HepG2 (cell line): Measurements from ENCODE around the gene KIAA1191.

Experiments used
- HDAC2 ChIP-seq: sonication (generic); formaldehyde crosslinking; IDR thresholded peaks from 2 replicates; pipeline ENCODE4 v1.4.0; 2020; ENCODE audit warnings: missing genetic modification reagents
- TF ChIP-seq, protein P1 (sequence below): sonication (generic); formaldehyde crosslinking; IDR thresholded peaks from 2 replicates; pipeline ENCODE4 v1.5.0; 2020; ENCODE audit warnings: mild to moderate bottlenecking, missing genetic modification reagents, moderate library complexity
- TF ChIP-seq, protein P2 (sequence below): sonication (generic); formaldehyde crosslinking; IDR thresholded peaks from 2 replicates; pipeline ENCODE4 v1.8.1; 2023; ENCODE audit warnings: mild to moderate bottlenecking, missing genetic modification reagents
- TF ChIP-seq, protein P3 (sequence below), 2 experiments: IDR thresholded peaks; 2 replicates each; pipeline ENCODE4 v1.6.1; 2011 to 2012; ENCODE audit warnings: low read length in 2 of 2, borderline replicate concordance in 1 of 2, low read depth in 1 of 2, mild to moderate bottlenecking in 1 of 2, moderate library complexity in 1 of 2

DNA sequence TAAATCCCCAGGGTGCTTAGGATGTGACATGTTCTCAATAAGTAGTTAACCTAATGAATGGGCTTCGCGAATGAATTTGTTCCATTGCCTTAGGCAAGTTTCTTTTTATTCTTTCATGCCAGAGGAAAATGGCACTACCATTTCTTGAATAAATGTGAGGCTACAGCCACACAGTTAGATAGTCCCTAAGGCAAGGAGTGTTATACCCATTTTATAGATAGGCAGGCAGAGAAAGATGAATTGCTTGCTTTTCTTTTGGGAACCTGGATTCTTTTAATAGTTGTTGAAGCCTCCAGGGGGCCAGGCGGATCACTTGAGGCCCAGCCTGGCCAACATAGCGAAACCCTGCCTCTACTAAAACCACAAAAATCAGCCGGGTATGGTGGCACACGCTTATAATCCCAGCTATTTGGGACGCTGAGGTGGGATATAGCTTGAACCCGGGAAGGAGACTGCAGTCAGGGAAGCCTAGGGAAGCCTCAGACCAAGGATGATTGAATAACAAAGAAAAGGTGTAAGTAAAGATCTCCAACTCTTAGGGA lies 25.9 kb upstream of the KIAA1191 start:
- TF ChIP-seq, protein P1, sequence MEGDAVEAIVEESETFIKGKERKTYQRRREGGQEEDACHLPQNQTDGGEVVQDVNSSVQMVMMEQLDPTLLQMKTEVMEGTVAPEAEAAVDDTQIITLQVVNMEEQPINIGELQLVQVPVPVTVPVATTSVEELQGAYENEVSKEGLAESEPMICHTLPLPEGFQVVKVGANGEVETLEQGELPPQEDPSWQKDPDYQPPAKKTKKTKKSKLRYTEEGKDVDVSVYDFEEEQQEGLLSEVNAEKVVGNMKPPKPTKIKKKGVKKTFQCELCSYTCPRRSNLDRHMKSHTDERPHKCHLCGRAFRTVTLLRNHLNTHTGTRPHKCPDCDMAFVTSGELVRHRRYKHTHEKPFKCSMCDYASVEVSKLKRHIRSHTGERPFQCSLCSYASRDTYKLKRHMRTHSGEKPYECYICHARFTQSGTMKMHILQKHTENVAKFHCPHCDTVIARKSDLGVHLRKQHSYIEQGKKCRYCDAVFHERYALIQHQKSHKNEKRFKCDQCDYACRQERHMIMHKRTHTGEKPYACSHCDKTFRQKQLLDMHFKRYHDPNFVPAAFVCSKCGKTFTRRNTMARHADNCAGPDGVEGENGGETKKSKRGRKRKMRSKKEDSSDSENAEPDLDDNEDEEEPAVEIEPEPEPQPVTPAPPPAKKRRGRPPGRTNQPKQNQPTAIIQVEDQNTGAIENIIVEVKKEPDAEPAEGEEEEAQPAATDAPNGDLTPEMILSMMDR (CRISPR knock-in tag) = no peak
- TF ChIP-seq, protein P2, sequence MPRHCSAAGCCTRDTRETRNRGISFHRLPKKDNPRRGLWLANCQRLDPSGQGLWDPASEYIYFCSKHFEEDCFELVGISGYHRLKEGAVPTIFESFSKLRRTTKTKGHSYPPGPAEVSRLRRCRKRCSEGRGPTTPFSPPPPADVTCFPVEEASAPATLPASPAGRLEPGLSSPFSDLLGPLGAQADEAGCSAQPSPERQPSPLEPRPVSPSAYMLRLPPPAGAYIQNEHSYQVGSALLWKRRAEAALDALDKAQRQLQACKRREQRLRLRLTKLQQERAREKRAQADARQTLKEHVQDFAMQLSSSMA (CRISPR knock-in tag) = no peak
- TF ChIP-seq HDAC2 (CRISPR knock-in tag) = no peak
- TF ChIP-seq, protein P3, sequence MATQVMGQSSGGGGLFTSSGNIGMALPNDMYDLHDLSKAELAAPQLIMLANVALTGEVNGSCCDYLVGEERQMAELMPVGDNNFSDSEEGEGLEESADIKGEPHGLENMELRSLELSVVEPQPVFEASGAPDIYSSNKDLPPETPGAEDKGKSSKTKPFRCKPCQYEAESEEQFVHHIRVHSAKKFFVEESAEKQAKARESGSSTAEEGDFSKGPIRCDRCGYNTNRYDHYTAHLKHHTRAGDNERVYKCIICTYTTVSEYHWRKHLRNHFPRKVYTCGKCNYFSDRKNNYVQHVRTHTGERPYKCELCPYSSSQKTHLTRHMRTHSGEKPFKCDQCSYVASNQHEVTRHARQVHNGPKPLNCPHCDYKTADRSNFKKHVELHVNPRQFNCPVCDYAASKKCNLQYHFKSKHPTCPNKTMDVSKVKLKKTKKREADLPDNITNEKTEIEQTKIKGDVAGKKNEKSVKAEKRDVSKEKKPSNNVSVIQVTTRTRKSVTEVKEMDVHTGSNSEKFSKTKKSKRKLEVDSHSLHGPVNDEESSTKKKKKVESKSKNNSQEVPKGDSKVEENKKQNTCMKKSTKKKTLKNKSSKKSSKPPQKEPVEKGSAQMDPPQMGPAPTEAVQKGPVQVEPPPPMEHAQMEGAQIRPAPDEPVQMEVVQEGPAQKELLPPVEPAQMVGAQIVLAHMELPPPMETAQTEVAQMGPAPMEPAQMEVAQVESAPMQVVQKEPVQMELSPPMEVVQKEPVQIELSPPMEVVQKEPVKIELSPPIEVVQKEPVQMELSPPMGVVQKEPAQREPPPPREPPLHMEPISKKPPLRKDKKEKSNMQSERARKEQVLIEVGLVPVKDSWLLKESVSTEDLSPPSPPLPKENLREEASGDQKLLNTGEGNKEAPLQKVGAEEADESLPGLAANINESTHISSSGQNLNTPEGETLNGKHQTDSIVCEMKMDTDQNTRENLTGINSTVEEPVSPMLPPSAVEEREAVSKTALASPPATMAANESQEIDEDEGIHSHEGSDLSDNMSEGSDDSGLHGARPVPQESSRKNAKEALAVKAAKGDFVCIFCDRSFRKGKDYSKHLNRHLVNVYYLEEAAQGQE (IDR thresholded peaks at IDR 0.05; ENCODE audit: borderline replicate concordance in 1 of 2, low read depth in 1 of 2, low read length in 2 of 2) = no peak
